Measurements from ENCODE around the gene SLIT3.

- TF ChIP-seq ZNF274 (IDR thresholded peaks at IDR 0.05; ENCODE audit: low read depth, low read length) (no peak), SIN3A (IDR thresholded peaks at IDR 0.05; ENCODE audit: low read depth) (no peak), POLR2A (IDR thresholded peaks at IDR 0.05; ENCODE audit: borderline replicate concordance, extremely low read depth, insufficient read depth, insufficient read length) (no peak), FOSL1 (IDR thresholded peaks at IDR 0.05; ENCODE audit: low read depth) (no peak), RAD21 (IDR thresholded peaks at IDR 0.05; ENCODE audit: low read depth) (no peak), ATF3 (IDR thresholded peaks at IDR 0.05) (no peak), SP1 (IDR thresholded peaks at IDR 0.05; ENCODE audit: low read depth) (no peak), JUND (IDR thresholded peaks at IDR 0.05) (no peak), EZH2phosphoT487 (IDR thresholded peaks at IDR 0.05; ENCODE audit: borderline replicate concordance) (no peak), ZFX (IDR thresholded peaks at IDR 0.05) (no peak), EZH2 (IDR thresholded peaks at IDR 0.05) (no peak)
- TF ChIP-seq, protein P1, sequence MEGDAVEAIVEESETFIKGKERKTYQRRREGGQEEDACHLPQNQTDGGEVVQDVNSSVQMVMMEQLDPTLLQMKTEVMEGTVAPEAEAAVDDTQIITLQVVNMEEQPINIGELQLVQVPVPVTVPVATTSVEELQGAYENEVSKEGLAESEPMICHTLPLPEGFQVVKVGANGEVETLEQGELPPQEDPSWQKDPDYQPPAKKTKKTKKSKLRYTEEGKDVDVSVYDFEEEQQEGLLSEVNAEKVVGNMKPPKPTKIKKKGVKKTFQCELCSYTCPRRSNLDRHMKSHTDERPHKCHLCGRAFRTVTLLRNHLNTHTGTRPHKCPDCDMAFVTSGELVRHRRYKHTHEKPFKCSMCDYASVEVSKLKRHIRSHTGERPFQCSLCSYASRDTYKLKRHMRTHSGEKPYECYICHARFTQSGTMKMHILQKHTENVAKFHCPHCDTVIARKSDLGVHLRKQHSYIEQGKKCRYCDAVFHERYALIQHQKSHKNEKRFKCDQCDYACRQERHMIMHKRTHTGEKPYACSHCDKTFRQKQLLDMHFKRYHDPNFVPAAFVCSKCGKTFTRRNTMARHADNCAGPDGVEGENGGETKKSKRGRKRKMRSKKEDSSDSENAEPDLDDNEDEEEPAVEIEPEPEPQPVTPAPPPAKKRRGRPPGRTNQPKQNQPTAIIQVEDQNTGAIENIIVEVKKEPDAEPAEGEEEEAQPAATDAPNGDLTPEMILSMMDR (IDR thresholded peaks at IDR 0.05 in 2 of 3, conservative IDR thresholded peaks at IDR 0.05 in 1 of 3; ENCODE audit: borderline replicate concordance in 1 of 3, insufficient read depth in 1 of 3, low read depth in 2 of 3, low read length in 2 of 3), result no peak
- TF ChIP-seq, protein P2, sequence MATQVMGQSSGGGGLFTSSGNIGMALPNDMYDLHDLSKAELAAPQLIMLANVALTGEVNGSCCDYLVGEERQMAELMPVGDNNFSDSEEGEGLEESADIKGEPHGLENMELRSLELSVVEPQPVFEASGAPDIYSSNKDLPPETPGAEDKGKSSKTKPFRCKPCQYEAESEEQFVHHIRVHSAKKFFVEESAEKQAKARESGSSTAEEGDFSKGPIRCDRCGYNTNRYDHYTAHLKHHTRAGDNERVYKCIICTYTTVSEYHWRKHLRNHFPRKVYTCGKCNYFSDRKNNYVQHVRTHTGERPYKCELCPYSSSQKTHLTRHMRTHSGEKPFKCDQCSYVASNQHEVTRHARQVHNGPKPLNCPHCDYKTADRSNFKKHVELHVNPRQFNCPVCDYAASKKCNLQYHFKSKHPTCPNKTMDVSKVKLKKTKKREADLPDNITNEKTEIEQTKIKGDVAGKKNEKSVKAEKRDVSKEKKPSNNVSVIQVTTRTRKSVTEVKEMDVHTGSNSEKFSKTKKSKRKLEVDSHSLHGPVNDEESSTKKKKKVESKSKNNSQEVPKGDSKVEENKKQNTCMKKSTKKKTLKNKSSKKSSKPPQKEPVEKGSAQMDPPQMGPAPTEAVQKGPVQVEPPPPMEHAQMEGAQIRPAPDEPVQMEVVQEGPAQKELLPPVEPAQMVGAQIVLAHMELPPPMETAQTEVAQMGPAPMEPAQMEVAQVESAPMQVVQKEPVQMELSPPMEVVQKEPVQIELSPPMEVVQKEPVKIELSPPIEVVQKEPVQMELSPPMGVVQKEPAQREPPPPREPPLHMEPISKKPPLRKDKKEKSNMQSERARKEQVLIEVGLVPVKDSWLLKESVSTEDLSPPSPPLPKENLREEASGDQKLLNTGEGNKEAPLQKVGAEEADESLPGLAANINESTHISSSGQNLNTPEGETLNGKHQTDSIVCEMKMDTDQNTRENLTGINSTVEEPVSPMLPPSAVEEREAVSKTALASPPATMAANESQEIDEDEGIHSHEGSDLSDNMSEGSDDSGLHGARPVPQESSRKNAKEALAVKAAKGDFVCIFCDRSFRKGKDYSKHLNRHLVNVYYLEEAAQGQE (IDR thresholded peaks at IDR 0.05; ENCODE audit: low read depth), result no peak
Observed at GRCh38 chr5:169185626-169186025, 115.3 kb downstream of the SLIT3 start.

Data from HCT116 (cell line).